Activated naive CD4-positive, alpha-beta T cell treated with anti-CD3 and anti-CD28 coated beads, Interleukin-2, amount 10 ng/mL, durations not matched to agents 7 days and 5 days (primary cell): ENCODE measurements around the gene HIVEP1.
A peak's percentile ranks its signal among the peaks of the same experiment; 100 is the strongest.

Experiments used
- CTCF ChIA-PET: fragments of 350-600 bp; sonication (Branson Sonifier 250); formaldehyde crosslinking; loops from one replicate; lab custom pipeline; 2021; ENCODE audit warnings: antibody characterized with exemption; lab: Charles Lee
- DNase-seq: peaks from one replicate; pipeline ENCODE4 v3.0.0-alpha.2; 2020
- H3K27ac Mint-ChIP-seq: one replicate; pipeline ENCODE4 v1.8.0; 2021; ENCODE audit warnings: mild to moderate bottlenecking, moderate library complexity, mixed read lengths
- H3K27me3 Mint-ChIP-seq: one replicate; pipeline ENCODE4 v1.8.0; 2021; ENCODE audit warnings: mild to moderate bottlenecking, mixed read lengths
- H3K36me3 Mint-ChIP-seq: one replicate; pipeline ENCODE4 v1.8.0; 2021; ENCODE audit warnings: mixed read lengths
- H3K4me1 Mint-ChIP-seq: one replicate; pipeline ENCODE4 v1.8.0; 2021; ENCODE audit warnings: mixed read lengths
- H3K4me3 Mint-ChIP-seq: one replicate; pipeline ENCODE4 v1.8.0; 2021; ENCODE audit warnings: mild to moderate bottlenecking, moderate library complexity, mixed read lengths
- H3K9me3 Mint-ChIP-seq: one replicate; pipeline ENCODE4 v1.8.0; 2021; ENCODE audit warnings: mixed read lengths

Gene HIVEP1

GRCh38 chr6:12012038-12012557 lies at the start of gene HIVEP1:
Gene HIVEP1, plus strand, starts transcription at chr6:12012312. Its CDS starts 3,317 bp downstream, at chr6:12015629.
- peak within 1 kb of the TSS; percentile 95 for H3K4me3 Mint-ChIP-seq
- H3K9me3 Mint-ChIP-seq: peaks cover 8% of the 10 kb centered on the region
- peaks cover 51% of the 10 kb centered on the region for H3K4me1 Mint-ChIP-seq
- peak within 1 kb of the TSS; percentile 96 for H3K27ac Mint-ChIP-seq
- peaks cover 9% of the 10 kb centered on the region for H3K27me3 Mint-ChIP-seq
- H3K36me3 Mint-ChIP-seq: peaks cover 32% of the 10 kb centered on the region
- no peak for DNase-seq
- CTCF ChIA-PET: interaction anchor here (0.9 to 1.0 kb wide), 2 partner anchors 301 to 356 kb away, joined by 3 read pairs; no protein-coding TSS in a partner anchor

- Mint-ChIP-seq H3K4me1 (no peaks in the 10 kb centered on the region), H3K9me3 (no peaks in the 10 kb centered on the region), H3K27ac (no peak overlapping the region), H3K27me3 (peaks cover 4% of the 10 kb centered on the region), H3K36me3 (no peaks in the 10 kb centered on the region), H3K4me3 (no peak overlapping the region)
- CTCF ChIA-PET: no interaction called here
- DNase-seq: no peak
Measured at GRCh38 chr6:11963756-11964500, 48.2 kb upstream of the HIVEP1 start.

GRCh38 chr6:11964729-11965335 lies 47.3 kb upstream of the HIVEP1 start:
- DNase-seq: no peak
- Mint-ChIP-seq H3K27ac (no peak overlapping the region), H3K36me3 (no peaks in the 10 kb centered on the region), H3K9me3 (no peaks in the 10 kb centered on the region), H3K27me3 (no peaks in the 10 kb centered on the region), H3K4me1 (no peaks in the 10 kb centered on the region), H3K4me3 (no peak overlapping the region)
- CTCF ChIA-PET: no interaction called here

- DNase-seq: no peak
- H3K4me3 Mint-ChIP-seq: no peak overlapping the region
- H3K27me3 Mint-ChIP-seq: no peaks in the 10 kb centered on the region
- H3K4me1 Mint-ChIP-seq: no peaks in the 10 kb centered on the region
- no peaks in the 10 kb centered on the region for H3K36me3 Mint-ChIP-seq
- H3K27ac Mint-ChIP-seq: no peak overlapping the region
- H3K9me3 Mint-ChIP-seq: no peaks in the 10 kb centered on the region
- CTCF ChIA-PET: no interaction called here
Measured at GRCh38 chr6:11965499-11965898, 46.6 kb upstream of the HIVEP1 start.

- DNase-seq: no peak
- no peaks in the 10 kb centered on the region for H3K4me1 Mint-ChIP-seq
- no peaks in the 10 kb centered on the region for H3K36me3 Mint-ChIP-seq
- no peak overlapping the region for H3K4me3 Mint-ChIP-seq
- CTCF ChIA-PET: no interaction called here
- no peaks in the 10 kb centered on the region for H3K9me3 Mint-ChIP-seq
- H3K27ac Mint-ChIP-seq: no peak overlapping the region
- H3K27me3 Mint-ChIP-seq: no peaks in the 10 kb centered on the region
Measured at GRCh38 chr6:11968241-11968806, 43.8 kb upstream of the HIVEP1 start.

GRCh38 chr6:11969092-11969491 lies 43.0 kb upstream of the HIVEP1 start:
- Mint-ChIP-seq H3K27ac (no peak overlapping the region), H3K4me3 (no peak overlapping the region), H3K27me3 (no peaks in the 10 kb centered on the region), H3K36me3 (no peaks in the 10 kb centered on the region), H3K4me1 (no peaks in the 10 kb centered on the region), H3K9me3 (no peaks in the 10 kb centered on the region)
- CTCF ChIA-PET: no interaction called here
- DNase-seq: no peak

- H3K27me3 Mint-ChIP-seq: no peaks in the 10 kb centered on the region
- no peak for DNase-seq
- H3K36me3 Mint-ChIP-seq: no peaks in the 10 kb centered on the region
- peaks cover 2% of the 10 kb centered on the region for H3K4me1 Mint-ChIP-seq
- no peaks in the 10 kb centered on the region for H3K9me3 Mint-ChIP-seq
- H3K4me3 Mint-ChIP-seq: no peak overlapping the region
- CTCF ChIA-PET: no interaction called here
- no peak overlapping the region for H3K27ac Mint-ChIP-seq
Measured at GRCh38 chr6:11970114-11970513, 42.0 kb upstream of the HIVEP1 start.

GRCh38 chr6:11971154-11971553 lies 41.0 kb upstream of the HIVEP1 start:
- no peak for DNase-seq
- H3K27ac Mint-ChIP-seq: no peak overlapping the region
- H3K27me3 Mint-ChIP-seq: no peaks in the 10 kb centered on the region
- no peak overlapping the region for H3K4me3 Mint-ChIP-seq
- H3K4me1 Mint-ChIP-seq: peaks cover 8% of the 10 kb centered on the region
- no peaks in the 10 kb centered on the region for H3K9me3 Mint-ChIP-seq
- CTCF ChIA-PET: no interaction called here
- no peaks in the 10 kb centered on the region for H3K36me3 Mint-ChIP-seq

GRCh38 chr6:11972270-11972669 lies 39.8 kb upstream of the HIVEP1 start:
- no peak overlapping the region for H3K4me3 Mint-ChIP-seq

GRCh38 chr6:11972806-11973205 lies 39.3 kb upstream of the HIVEP1 start:
- CTCF ChIA-PET: no interaction called here
- H3K27me3 Mint-ChIP-seq: no peaks in the 10 kb centered on the region
- H3K4me3 Mint-ChIP-seq: no peak overlapping the region
- peaks cover 15% of the 10 kb centered on the region for H3K4me1 Mint-ChIP-seq
- no peaks in the 10 kb centered on the region for H3K36me3 Mint-ChIP-seq
- no peaks in the 10 kb centered on the region for H3K9me3 Mint-ChIP-seq
- no peak overlapping the region for H3K27ac Mint-ChIP-seq
- no peak for DNase-seq

More at GRCh38 chr6:11972270-11972669, 39.8 kb upstream of the HIVEP1 start:
- H3K36me3 Mint-ChIP-seq: no peaks in the 10 kb centered on the region
- H3K27me3 Mint-ChIP-seq: no peaks in the 10 kb centered on the region
- H3K4me1 Mint-ChIP-seq: peaks cover 13% of the 10 kb centered on the region
- no peaks in the 10 kb centered on the region for H3K9me3 Mint-ChIP-seq
- no peak for DNase-seq
- CTCF ChIA-PET: no interaction called here
- H3K27ac Mint-ChIP-seq: no peak overlapping the region

- H3K4me3 Mint-ChIP-seq: no peak overlapping the region
- peaks cover 20% of the 10 kb centered on the region for H3K4me1 Mint-ChIP-seq
- H3K27ac Mint-ChIP-seq: no peak overlapping the region
- CTCF ChIA-PET: no interaction called here
- no peaks in the 10 kb centered on the region for H3K9me3 Mint-ChIP-seq
- H3K27me3 Mint-ChIP-seq: no peaks in the 10 kb centered on the region
- H3K36me3 Mint-ChIP-seq: no peaks in the 10 kb centered on the region
- DNase-seq: no peak
Measured at GRCh38 chr6:11973238-11973637, 38.9 kb upstream of the HIVEP1 start.

- Mint-ChIP-seq H3K4me1 (peaks cover 24% of the 10 kb centered on the region), H3K27ac (no peak overlapping the region), H3K9me3 (no peaks in the 10 kb centered on the region), H3K36me3 (no peaks in the 10 kb centered on the region), H3K4me3 (no peak overlapping the region), H3K27me3 (no peaks in the 10 kb centered on the region)
- CTCF ChIA-PET: no interaction called here
- DNase-seq: no peak
Measured at GRCh38 chr6:11974089-11974488, 38.0 kb upstream of the HIVEP1 start.

GRCh38 chr6:11975353-11975977 lies 36.6 kb upstream of the HIVEP1 start:
- H3K4me3 Mint-ChIP-seq: no peak overlapping the region

GRCh38 chr6:11976489-11976888 lies 35.6 kb upstream of the HIVEP1 start:
- Mint-ChIP-seq H3K36me3 (no peaks in the 10 kb centered on the region), H3K27ac (no peak overlapping the region), H3K9me3 (no peaks in the 10 kb centered on the region), H3K4me1 (peaks cover 24% of the 10 kb centered on the region), H3K4me3 (no peak overlapping the region), H3K27me3 (peaks cover 4% of the 10 kb centered on the region)
- DNase-seq: no peak
- CTCF ChIA-PET: no interaction called here

More at GRCh38 chr6:11975353-11975977, 36.6 kb upstream of the HIVEP1 start:
- Mint-ChIP-seq H3K27ac (peak overlapping the region; percentile 7), H3K27me3 (peaks cover 4% of the 10 kb centered on the region), H3K36me3 (no peaks in the 10 kb centered on the region), H3K9me3 (no peaks in the 10 kb centered on the region), H3K4me1 (peaks cover 24% of the 10 kb centered on the region)
- CTCF ChIA-PET: no interaction called here
- peak; percentile 30 for DNase-seq
